GM19023 (cell line): ENCODE data around the gene KRTAP2-3.
"Not testable (repeated sequence)": the region's sequence is repeated elsewhere in the genome, so short reads cannot be mapped to it uniquely, and the experiment has no call there.

ENCODE experiments used
- ATAC-seq: cut with Tn5 transposase; IDR thresholded peaks from one replicate; pipeline ENCODE4 v1.9.1; 2021; ENCODE audit warnings: mild to moderate bottlenecking, moderate library complexity; ENCODE audit not compliant: unreplicated experiment

The KRTAP2-3 gene

GRCh38 chr17:41060052-41060604 lies at the start of gene KRTAP2-3:
Gene KRTAP2-3, minus strand, starts transcription at chr17:41060114. Its CDS starts 64 bp downstream, at chr17:41060050.
- no peak for ATAC-seq

GRCh38 chr17:41108728-41109386 lies 48.9 kb upstream of the KRTAP2-3 start:
- not testable (repeated sequence) for ATAC-seq

DNA sequence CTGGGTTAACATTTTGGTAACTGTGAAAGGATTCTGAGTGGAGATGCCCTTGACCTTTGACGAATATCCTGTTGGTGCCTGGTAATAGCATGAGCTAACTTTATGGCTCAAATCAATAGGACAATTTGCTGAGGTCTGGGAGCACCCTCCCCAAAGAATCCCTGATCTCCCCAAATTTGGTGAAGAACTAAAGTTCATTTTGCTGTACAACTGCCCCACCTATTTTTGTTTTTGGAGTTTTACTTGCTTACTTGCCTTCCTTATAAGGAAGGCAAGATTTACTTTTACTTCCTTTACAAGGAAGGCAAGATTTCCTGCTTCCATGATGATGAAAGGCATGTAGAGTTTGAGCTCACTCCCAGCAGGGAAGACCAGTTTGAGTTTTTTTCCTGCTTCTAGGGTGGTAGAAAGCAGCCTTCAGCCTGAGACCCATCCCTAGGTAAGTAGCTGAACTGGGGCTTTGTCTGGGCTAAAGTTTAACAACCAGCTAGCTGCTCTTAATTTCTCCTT lies 48.1 kb upstream of the KRTAP2-3 start:
- no peak for ATAC-seq

DNA sequence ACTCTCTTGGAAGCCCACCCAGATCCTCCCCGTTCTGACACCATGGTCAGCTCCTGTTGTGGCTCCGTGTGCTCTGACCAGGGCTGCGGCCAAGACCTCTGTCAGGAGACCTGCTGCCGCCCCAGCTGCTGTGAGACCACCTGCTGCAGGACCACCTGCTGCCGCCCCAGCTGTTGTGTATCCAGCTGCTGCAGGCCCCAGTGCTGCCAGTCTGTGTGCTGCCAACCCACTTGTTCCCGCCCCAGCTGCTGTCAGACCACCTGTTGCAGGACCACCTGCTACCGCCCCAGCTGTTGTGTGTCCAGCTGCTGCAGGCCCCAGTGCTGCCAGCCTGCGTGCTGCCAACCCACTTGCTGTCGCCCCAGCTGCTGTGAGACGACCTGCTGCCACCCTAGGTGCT lies 45.4 kb upstream of the KRTAP2-3 start, which contains the start of gene KRTAP4-9:
Gene KRTAP4-9 (plus strand): TSS at position 43 of the 400 bp plus-strand sequence. CDS start 0 bp downstream, at position 43.
- ATAC-seq, result not testable (repeated sequence)

DNA sequence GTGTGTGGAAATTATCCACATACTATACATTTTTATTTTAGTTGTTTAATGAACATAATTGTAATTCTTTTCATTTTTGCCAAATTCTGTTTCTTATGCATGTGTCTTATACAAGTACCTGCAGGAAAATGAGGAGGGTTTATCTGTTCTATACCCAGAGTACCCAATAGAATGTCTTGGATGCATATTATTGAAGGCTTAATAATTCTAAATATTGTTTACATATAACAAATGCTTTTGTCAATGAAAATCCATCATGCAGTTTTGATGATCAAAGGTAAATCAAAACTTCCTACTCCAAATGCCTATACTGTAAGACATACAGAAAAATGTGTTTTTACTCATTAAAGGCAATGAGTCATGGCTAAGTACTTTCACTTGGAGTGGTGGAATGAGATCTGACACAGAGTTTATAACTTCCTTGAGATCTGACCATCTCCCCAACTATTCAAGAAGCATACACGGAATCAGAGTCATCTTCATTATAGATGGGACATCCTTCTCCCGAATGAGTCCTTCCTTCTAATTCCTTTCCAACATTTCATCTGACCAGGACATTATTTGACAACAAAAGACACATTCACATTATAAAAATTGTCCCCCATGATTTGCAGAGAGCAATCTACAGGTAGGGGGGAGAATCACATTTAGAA lies 44.6 kb upstream of the KRTAP2-3 start:
- ATAC-seq, result not testable (repeated sequence)

GRCh38 chr17:41103896-41104295 lies 44.0 kb upstream of the KRTAP2-3 start:
- ATAC-seq, result no peak

- ATAC-seq, result no peak
Observed at GRCh38 chr17:41101586-41102259, 41.8 kb upstream of the KRTAP2-3 start, which contains the start of gene KRTAP4-16. Gene KRTAP4-16, minus strand, starts transcription at chr17:41102209. Its CDS starts 0 bp downstream, at chr17:41102209.

GRCh38 chr17:41099682-41100480 lies 40.0 kb upstream of the KRTAP2-3 start:
- ATAC-seq, result not testable (repeated sequence)

GRCh38 chr17:41098481-41098880 lies 38.6 kb upstream of the KRTAP2-3 start:
- ATAC-seq, result no peak

- no peak for ATAC-seq
Observed at GRCh38 chr17:41098042-41098441, 38.1 kb upstream of the KRTAP2-3 start, which contains the start of gene KRTAP4-8. Gene KRTAP4-8, minus strand, starts transcription at chr17:41098142. Its CDS starts 58 bp downstream, at chr17:41098084.

DNA sequence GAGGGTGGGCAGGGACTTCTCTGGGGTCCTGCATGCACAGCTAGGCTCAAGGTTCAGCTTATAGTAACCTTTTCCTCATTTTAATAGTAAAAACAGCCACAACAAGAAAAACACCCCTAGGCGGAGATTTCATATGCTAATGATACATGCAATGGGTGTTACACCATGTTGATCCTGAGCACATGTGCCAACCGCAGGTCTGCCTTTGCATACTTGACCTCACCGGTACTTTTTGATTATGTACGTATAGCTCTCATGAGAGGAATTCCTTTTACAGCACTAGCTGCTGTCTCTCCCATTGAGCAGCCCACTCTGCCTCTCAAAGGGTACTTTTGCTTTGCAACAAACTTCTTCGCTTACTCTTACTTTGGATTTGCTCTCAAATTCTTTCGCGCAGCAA lies 36.1 kb upstream of the KRTAP2-3 start:
- ATAC-seq, result no peak

DNA sequence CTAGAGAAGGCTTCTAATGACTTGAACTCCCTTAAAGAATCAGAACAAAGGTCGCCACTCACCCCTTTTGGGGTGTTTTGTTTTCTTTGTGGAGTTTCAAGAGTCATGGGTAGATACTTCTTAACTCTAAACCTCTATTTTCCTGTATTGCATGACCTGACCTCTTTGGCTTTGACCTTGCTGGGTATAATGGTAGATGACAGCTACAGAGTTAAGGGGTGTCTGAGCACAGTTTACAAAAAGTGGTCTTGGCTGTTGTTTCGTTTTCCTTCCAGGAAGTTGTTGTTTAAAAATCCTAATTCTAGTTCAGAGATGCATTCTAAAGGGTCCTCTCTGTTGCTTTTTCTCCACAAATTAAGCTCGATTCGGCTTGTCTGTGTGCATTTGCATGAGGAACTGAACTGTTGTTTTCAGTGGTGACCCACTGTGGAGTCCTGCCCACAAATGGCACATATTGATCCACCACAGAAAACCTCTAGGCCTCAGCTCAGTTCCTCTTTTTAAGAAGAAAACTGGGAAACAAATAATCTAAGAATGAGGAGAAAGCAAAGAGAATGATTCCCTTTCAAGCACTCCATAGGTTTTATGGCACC lies 28.9 kb upstream of the KRTAP2-3 start:
- not testable (repeated sequence) for ATAC-seq

GRCh38 chr17:41084100-41084856 lies 24.4 kb upstream of the KRTAP2-3 start, which contains the start of gene KRTAP4-7:
Gene KRTAP4-7, plus strand, starts transcription at chr17:41084150. Its CDS starts 57 bp downstream, at chr17:41084207.
- not testable (repeated sequence) for ATAC-seq

DNA sequence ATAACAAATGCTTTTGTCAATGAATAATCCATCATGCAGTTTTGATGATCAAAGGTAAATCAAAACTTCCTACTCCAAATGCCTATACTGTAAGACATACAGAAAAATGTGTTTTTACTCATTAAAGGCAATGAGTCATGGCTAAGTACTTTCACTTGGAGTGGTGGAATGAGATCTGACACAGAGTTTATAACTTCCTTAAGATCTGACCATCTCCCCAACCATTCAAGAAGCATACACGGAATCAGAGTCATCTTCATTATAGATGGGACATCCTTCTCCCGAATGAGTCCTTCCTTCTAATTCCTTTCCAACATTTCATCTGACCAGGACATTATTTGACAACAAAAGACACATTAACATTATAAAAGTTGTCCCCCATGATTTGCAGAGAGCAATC lies 23.5 kb upstream of the KRTAP2-3 start:
- not testable (repeated sequence) for ATAC-seq

DNA sequence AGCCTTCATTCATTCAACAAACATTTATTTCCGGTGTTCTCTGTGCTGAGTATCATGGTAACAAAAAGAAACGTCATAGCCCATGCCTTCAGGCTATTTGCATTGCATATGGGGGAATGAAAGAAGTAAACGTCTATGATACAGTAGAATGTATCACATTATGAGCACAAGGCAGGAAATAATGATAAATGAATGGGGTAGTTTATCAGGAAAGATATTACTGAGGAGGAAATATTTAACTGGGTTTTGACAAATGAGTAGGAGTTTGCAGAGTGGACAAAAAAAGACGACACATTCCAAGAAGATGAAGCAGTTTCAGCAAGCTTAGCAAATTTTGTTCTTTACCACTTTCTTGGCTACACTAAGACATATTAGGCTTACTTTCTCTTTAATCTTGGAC lies 22.7 kb upstream of the KRTAP2-3 start:
- ATAC-seq, result no peak

DNA sequence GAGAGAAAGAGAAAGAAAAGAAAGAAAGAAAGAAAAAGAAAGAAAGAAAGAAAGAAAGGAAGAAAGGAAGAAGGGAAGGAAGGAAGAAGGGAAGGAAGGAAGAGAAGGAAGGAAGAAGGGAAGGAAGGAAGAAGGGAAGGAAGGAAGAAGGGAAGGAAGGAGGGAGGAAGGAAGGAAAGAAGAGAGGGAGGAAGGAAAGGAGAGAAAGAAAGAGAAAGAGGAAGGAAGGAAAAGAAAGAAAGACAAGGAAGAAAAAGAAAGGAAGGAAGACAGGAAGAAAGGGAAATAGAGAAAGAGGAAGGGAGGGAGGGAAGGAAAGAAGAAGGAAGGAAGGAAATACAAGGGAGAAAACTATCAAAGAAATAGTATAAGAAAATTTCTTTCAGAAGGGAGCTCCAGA lies 16.9 kb upstream of the KRTAP2-3 start:
- ATAC-seq, result no peak

- ATAC-seq, result no peak
Observed at GRCh38 chr17:41073676-41074075, 13.8 kb upstream of the KRTAP2-3 start.

GRCh38 chr17:41071606-41072360 lies 11.9 kb upstream of the KRTAP2-3 start:
- no peak for ATAC-seq
